HepG2 (cell line): Measurements from ENCODE around the gene FAM229B. TPM values are rescaled to one million over a fixed set of nuclear protein-coding genes. Genes with fewer than 3 reads are reported as not detected.

Source experiments
- CCDC6 ChIP-seq: sonication (generic); formaldehyde crosslinking; IDR thresholded peaks from 2 replicates; pipeline ENCODE4 v1.8.1; 2022; ENCODE audit warnings: mild to moderate bottlenecking, missing genetic modification reagents, moderate library complexity
- DMAP1 ChIP-seq: IDR thresholded peaks from 2 replicates; pipeline ENCODE4 v1.6.1; 2016
- FOXA3 ChIP-seq: IDR thresholded peaks from 2 replicates; pipeline ENCODE4 v1.6.1; 2016; ENCODE audit warnings: missing genetic modification reagents, missing compliant biosample characterization
- FOXO1 ChIP-seq: sonication (generic); formaldehyde crosslinking; IDR thresholded peaks from 2 replicates; pipeline ENCODE4 v1.4.0; 2020; ENCODE audit warnings: missing genetic modification reagents
- HNF4G ChIP-seq, 2 experiments: sonication (generic) in 1 of 2; formaldehyde crosslinking in 1 of 2; IDR thresholded peaks; 2 replicates each; pipeline versions ENCODE4 v1.4.0 to v1.6.1; 2011 to 2020; ENCODE audit warnings: borderline replicate concordance in 2 of 2, low read depth in 2 of 2, mild to moderate bottlenecking in 2 of 2, low read length in 1 of 2, missing genetic modification reagents in 1 of 2, moderate library complexity in 1 of 2
- HOXA5 ChIP-seq: sonication (generic); formaldehyde crosslinking; IDR thresholded peaks from 2 replicates; pipeline ENCODE4 v1.4.0; 2020; ENCODE audit warnings: missing genetic modification reagents
- HOXA7 ChIP-seq: sonication (generic); formaldehyde crosslinking; IDR thresholded peaks from 2 replicates; pipeline ENCODE4 v1.8.1; 2022; ENCODE audit warnings: mild to moderate bottlenecking, missing genetic modification reagents, moderate library complexity
- IRF2 ChIP-seq: IDR thresholded peaks from 2 replicates; pipeline ENCODE4 v1.6.1; 2018; ENCODE audit warnings: missing genetic modification reagents, missing compliant biosample characterization
- KDM2A ChIP-seq: sonication (generic); formaldehyde crosslinking; IDR thresholded peaks from 2 replicates; pipeline ENCODE4 v1.4.0; 2020; ENCODE audit warnings: low read depth, missing genetic modification reagents, borderline replicate concordance
- KLF16 ChIP-seq, 2 experiments: sonication (generic) in 1 of 2; formaldehyde crosslinking in 1 of 2; IDR thresholded peaks; 2 replicates each; pipeline versions ENCODE4 v1.6.1 to v1.8.0; 2016 to 2023; ENCODE audit warnings: missing genetic modification reagents in 2 of 2, missing compliant biosample characterization in 1 of 2
- LCORL ChIP-seq, 2 experiments: fragments of 450-650 bp in 1 of 2; sonication (generic) in 1 of 2; formaldehyde crosslinking in 1 of 2; IDR thresholded peaks; 2 replicates each; pipeline versions ENCODE4 v1.5.0 to v1.6.1; 2017 to 2020; ENCODE audit warnings: antibody characterized with exemption in 1 of 2, missing genetic modification reagents in 1 of 2
- NCOR1 ChIP-seq: fragments of 200-600 bp; sonication (generic); IDR thresholded peaks from 2 replicates; pipeline ENCODE4 v1.7.0; 2017; ENCODE audit warnings: antibody characterized with exemption, low read length, borderline replicate concordance
- PHF21A ChIP-seq: sonication (generic); formaldehyde crosslinking; IDR thresholded peaks from 2 replicates; pipeline ENCODE4 v1.5.0; 2020; ENCODE audit warnings: mild to moderate bottlenecking, missing genetic modification reagents
- PPARG ChIP-seq: conservative IDR thresholded peaks from 2 replicates; pipeline ENCODE4 v1.6.1; 2016; ENCODE audit warnings: missing biosample characterization, missing genetic modification reagents
- SALL1 ChIP-seq: sonication (generic); formaldehyde crosslinking; IDR thresholded peaks from 2 replicates; pipeline ENCODE4 v1.8.0; 2022; ENCODE audit warnings: mild to moderate bottlenecking, missing genetic modification reagents
- TGIF2 ChIP-seq: IDR thresholded peaks from 2 replicates; pipeline ENCODE4 v1.6.1; 2016; ENCODE audit warnings: control low read depth, missing compliant biosample characterization
- TSC22D2 ChIP-seq: sonication (generic); formaldehyde crosslinking; IDR thresholded peaks from 2 replicates; pipeline ENCODE4 v1.5.1; 2020; ENCODE audit warnings: missing genetic modification reagents, mild to moderate bottlenecking, borderline replicate concordance
- XRCC5 ChIP-seq: fragments of 200-400 bp; formaldehyde crosslinking; optimal IDR thresholded peaks from 2 replicates; pipeline ENCODE3; 2017; ENCODE audit warnings: mild to moderate bottlenecking, low read length
- YEATS4 ChIP-seq: sonication (generic); formaldehyde crosslinking; IDR thresholded peaks from 2 replicates; pipeline ENCODE4 v1.4.0; 2020; ENCODE audit warnings: missing genetic modification reagents, borderline replicate concordance
- ZBTB7A ChIP-seq: sonication (generic); formaldehyde crosslinking; IDR thresholded peaks from 2 replicates; pipeline ENCODE4 v1.8.0; 2022; ENCODE audit warnings: mild to moderate bottlenecking, missing genetic modification reagents
- ZNF12 ChIP-seq: sonication (generic); formaldehyde crosslinking; IDR thresholded peaks from 2 replicates; pipeline ENCODE4 v1.5.0; 2020; ENCODE audit warnings: missing genetic modification reagents
- ZNF230 ChIP-seq: sonication (generic); formaldehyde crosslinking; IDR thresholded peaks from 2 replicates; pipeline ENCODE4 v1.4.0; 2020; ENCODE audit warnings: mild to moderate bottlenecking, missing genetic modification reagents
- ZNF34 ChIP-seq: sonication (generic); formaldehyde crosslinking; IDR thresholded peaks from 2 replicates; pipeline ENCODE4 v1.4.0; 2020; ENCODE audit warnings: mild to moderate bottlenecking, missing genetic modification reagents, borderline replicate concordance
- ZNF501 ChIP-seq: sonication (generic); formaldehyde crosslinking; IDR thresholded peaks from 2 replicates; pipeline ENCODE4 v1.5.1; 2020; ENCODE audit warnings: mild to moderate bottlenecking, moderate library complexity, missing genetic modification reagents
- ZNF720 ChIP-seq: sonication (generic); formaldehyde crosslinking; IDR thresholded peaks from 2 replicates; pipeline ENCODE4 v1.4.0; 2020; ENCODE audit warnings: missing genetic modification reagents
- ZNF883 ChIP-seq: sonication (generic); formaldehyde crosslinking; IDR thresholded peaks from 2 replicates; pipeline ENCODE4 v1.5.1; 2020; ENCODE audit warnings: mild to moderate bottlenecking, missing genetic modification reagents; ENCODE audit errors: not compliant biosample characterization
- polyA plus RNA-seq, 8 experiments: library from polyadenylated mRNA; depleted of rRNA in 3 of 8; stranded (reverse) in 7 of 8; unstranded in 1 of 8; fragments of >200 nt; fragmentation: Illumina TruSeq in 4 of 8; extraction: Trizol in 4 of 8; gene quantifications; 2 replicates each; pipeline versions ENCODE4 v1.2.1 to v1.2.3, GENCODE V29; 2011 to 2016; ENCODE audit warnings: low read depth in 4 of 8, missing spikeins in 1 of 8, mixed read lengths in 1 of 8; ENCODE audit not compliant: insufficient read depth in 1 of 8
- total RNA-seq, 5 experiments: library from RNA; depleted of rRNA; stranded (reverse); fragments of >200 nt; fragmentation: Illumina TruSeq; extraction: Trizol; gene quantifications; 2 replicates each; pipeline ENCODE4 v1.2.3, GENCODE V29; 2016; ENCODE audit warnings: low read depth in 1 of 5
- TF ChIP-seq, protein P1 (sequence below): sonication (generic); formaldehyde crosslinking; IDR thresholded peaks from 2 replicates; pipeline ENCODE4 v1.5.1; 2020; ENCODE audit warnings: mild to moderate bottlenecking, moderate library complexity, missing genetic modification reagents
- TF ChIP-seq, protein P2 (sequence below): IDR thresholded peaks from 2 replicates; pipeline ENCODE4 v1.6.1; 2012; ENCODE audit warnings: inconsistent platforms

The FAM229B gene
- total and polyA plus RNA-seq, 2 of the 13 experiments (the other 11 are each of a cell fraction or from before 2014, with no cell fraction given): 11.3 to 19.5 TPM

GRCh38 chr6:112043032-112044007 lies 44.1 kb upstream of the FAM229B start (continued):
- TF ChIP-seq, protein P1, sequence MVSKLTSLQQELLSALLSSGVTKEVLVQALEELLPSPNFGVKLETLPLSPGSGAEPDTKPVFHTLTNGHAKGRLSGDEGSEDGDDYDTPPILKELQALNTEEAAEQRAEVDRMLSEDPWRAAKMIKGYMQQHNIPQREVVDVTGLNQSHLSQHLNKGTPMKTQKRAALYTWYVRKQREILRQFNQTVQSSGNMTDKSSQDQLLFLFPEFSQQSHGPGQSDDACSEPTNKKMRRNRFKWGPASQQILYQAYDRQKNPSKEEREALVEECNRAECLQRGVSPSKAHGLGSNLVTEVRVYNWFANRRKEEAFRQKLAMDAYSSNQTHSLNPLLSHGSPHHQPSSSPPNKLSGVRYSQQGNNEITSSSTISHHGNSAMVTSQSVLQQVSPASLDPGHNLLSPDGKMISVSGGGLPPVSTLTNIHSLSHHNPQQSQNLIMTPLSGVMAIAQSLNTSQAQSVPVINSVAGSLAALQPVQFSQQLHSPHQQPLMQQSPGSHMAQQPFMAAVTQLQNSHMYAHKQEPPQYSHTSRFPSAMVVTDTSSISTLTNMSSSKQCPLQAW: 0 out of 2 replicates have a peak, but pooled peaks have one; percentile 6
- TF ChIP-seq HOXA7 (CRISPR knock-in tag) (no peak), DMAP1 (peak; percentile 43; the same call in 1 of the 2 replicates), ZNF883 (peak; percentile 32), FOXO1 (CRISPR knock-in tag) (peak; percentile 27; the same call in 1 of the 2 replicates), CCDC6 (0 out of 2 replicates have a peak, but pooled peaks have one; percentile 9), TSC22D2 (CRISPR knock-in tag) (peak; percentile 77; the same call in 1 of the 2 replicates), TGIF2 (CRISPR knock-in tag) (0 out of 2 replicates have a peak, but pooled peaks have one; percentile 37), ZNF12 (CRISPR knock-in tag) (peak; percentile 17; the same call in 1 of the 2 replicates), ZNF230 (CRISPR knock-in tag) (0 out of 2 replicates have a peak, but pooled peaks have one; percentile 52), ZNF34 (CRISPR knock-in tag) (peak; percentile 74; the same call in 1 of the 2 replicates), YEATS4 (CRISPR knock-in tag) (no peak), ZNF501 (peak; percentile 52), ZNF720 (no peak), KDM2A (peak; percentile 47; the same call in 1 of the 2 replicates), PPARG (peak; percentile 26; the same call in 1 of the 2 replicates), NCOR1 (0 out of 2 replicates have a peak, but pooled peaks have one; percentile 24), SALL1 (CRISPR knock-in tag) (peak; percentile 63), XRCC5 (peak; percentile 92), IRF2 (peak; percentile 46; the same call in 1 of the 2 replicates), ZBTB7A (CRISPR knock-in tag) (peak; percentile 80; the same call in 1 of the 2 replicates), HOXA5 (CRISPR knock-in tag) (no peak), LCORL (IDR thresholded peaks at IDR 0.05) (no peak), LCORL (CRISPR knock-in tag; IDR thresholded peaks at IDR 0.05) (peak; percentile 22; the same call in 1 of the 2 replicates), HNF4G (IDR thresholded peaks at IDR 0.05; ENCODE audit: borderline replicate concordance, low read depth, low read length) (0 out of 2 replicates have a peak, but pooled peaks have one; percentile 28), HNF4G (CRISPR knock-in tag; IDR thresholded peaks at IDR 0.05; ENCODE audit: borderline replicate concordance, low read depth) (no peak), PHF21A (0 out of 2 replicates have a peak, but pooled peaks have one; percentile 20), FOXA3 (CRISPR knock-in tag) (peak; percentile 22; the same call in 1 of the 2 replicates), KLF16 (CRISPR knock-in tag; IDR thresholded peaks at IDR 0.05) (peak in 1 of 2 experiments; percentile 52; a peak in 1 of 4 replicates)
- TF ChIP-seq, protein P2, sequence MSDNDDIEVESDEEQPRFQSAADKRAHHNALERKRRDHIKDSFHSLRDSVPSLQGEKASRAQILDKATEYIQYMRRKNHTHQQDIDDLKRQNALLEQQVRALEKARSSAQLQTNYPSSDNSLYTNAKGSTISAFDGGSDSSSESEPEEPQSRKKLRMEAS: peak; percentile 49
